Right renal pelvis (tissue), 4 donors: ENCODE data around the gene CFAP300. TPM values are rescaled to one million over a fixed set of nuclear protein-coding genes. Genes with fewer than 3 reads are reported as not detected.

Experiments used
- DNase-seq, 4 donors: peaks; one replicate each; pipeline ENCODE4 v3.0.0-alpha.2; 2013; ENCODE audit warnings: low read depth in 4 of 4, low spot score in 3 of 4, missing footprints in 1 of 4
- polyA plus RNA-seq, 4 donors: library from polyadenylated mRNA; unstranded; fragments of 120-200 nt; gene quantifications; one replicate each; pipeline ENCODE4 v1.2.1, GENCODE V29; 2013; ENCODE audit not compliant: insufficient read length in 4 of 4

Gene CFAP300
- polyA plus RNA-seq, 4 donors: 5.4 to 7.0 (median 6.2) TPM

DNA sequence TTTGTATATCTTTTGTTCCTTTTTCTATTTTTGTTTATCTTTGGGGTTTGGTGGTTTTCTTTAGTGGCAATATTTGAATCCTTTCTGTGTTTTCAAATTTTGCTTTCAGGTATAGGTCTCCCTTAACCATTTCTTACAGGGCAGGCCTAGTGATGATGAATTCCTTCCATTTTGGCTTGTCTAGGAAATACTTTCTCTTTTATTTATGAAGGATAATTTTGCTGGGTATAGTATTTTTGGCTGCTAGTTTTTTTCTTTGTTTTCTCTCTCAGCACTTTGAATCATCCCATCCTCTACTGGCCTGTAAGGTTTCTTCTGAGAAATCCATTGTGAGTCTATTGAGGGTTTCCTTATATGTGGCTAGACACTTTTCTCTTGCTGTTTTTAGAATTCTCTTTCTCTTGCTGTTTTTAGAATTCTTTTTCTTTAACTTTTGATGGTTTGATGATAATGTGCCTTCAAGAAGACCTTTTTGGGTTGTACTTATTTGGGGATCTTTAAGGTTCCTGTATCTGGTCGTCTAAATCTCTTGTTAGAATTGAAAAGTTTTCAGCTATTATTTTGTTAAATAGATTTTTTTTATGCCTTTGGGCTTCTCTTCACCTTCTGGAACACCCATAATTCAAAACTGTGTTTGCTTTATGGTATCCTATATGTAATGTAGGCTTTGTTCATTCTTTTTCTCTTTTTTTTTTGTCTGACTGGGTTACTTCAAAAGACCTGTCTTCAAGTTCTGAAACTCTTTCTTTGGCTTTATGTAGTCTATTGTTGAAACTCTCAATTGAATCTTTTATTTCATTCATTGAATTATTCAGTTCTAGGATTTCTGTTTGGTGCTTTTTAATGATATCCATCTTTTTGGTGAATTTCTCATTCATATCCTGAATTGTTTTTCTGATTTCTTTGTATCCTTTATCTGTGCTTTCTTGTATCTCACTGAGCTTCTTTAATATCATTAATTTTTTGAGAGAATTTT, 24.5 kb downstream of the CFAP300 start:
- DNase-seq: no peak

DNA sequence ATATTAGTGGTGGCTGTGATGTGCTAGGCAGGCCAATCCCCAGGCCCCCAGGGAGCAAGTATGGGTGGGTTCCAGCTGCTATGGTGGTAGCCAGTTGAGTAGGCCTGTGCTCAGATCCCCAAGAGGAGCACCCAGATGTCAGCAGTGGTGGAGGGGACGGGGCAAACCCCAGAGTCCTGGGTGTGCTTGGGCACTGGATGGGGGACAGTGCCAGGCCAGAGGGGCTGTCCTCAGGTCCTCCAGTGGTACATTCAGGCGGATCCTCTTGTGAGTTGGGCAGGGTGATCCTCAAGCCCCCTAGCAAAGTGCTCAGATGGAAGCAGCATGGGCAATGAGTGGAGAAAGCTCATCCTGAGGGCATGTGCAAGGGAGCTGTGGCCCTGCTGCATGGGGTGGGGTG, 26.0 kb downstream of the CFAP300 start:
- DNase-seq: no peak

DNA sequence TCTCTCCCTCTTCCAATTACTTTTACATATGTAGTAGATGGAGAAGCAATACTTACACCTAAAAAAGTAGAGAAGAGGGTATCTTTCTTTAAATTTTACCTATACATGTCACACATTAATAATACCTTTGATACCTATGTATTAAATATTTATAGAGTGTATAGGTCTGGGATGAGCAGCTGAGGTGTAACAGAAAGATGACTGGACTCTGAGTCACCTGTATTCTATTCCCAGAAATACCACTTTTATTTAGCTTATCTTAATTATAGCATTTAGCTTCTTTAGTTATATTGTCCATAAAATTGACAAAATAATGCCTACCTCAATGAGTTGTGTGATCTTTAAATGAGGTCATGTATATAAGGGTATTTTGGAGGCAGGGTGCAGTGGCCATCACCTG, 32.4 kb downstream of the CFAP300 start:
- DNase-seq: no peak

DNA sequence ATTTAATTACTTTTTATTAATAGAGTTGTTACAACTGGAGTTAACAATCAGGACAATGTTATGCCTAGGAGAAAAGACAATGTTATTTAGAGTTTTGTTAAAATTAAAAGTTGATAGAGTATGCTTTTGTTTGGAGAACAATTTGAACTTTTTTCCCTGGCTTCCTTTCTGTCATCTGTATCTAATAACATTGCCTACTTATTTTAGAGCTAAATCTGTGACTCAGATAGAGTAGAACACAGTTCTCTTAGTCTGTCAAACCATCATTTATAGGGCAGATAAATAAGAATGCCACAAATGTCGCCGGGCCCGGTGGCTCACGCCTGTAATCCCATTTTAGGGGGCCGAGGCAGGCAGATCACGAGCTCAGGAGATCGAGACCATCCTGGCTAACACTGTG, 34.1 kb downstream of the CFAP300 start:
- no peak for DNase-seq

DNA sequence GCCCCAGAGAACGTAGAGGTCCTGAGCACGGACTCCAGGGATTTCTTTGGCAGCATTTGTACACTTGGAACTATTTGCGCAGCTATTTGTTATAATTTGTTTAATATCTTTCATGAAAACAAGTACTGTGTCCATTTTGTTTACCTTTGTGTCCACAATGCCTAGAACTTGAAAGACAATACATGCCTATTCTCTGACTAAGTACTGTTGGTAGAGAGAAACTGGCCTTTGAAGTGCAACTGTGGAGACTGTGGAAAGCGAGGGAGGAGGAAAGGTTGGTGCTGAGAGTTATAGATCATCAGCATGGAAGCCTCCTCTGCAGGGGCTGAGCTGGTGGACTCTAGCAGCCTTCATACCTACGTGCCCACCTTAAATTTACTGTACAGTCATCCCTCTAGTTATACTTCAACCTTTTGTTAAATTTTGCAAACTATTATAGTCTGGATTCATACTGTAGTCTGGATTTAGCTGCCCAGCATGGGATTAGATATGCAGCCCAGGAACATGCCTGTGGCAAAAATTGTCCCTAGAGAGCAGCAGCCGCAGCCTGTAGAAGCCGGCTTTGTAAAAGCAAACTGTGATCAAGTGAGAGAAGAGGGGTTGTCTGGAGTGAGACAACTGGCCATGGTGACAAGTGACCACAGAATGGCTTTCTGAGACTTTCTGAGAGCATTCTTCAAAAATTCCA, 38.8 kb downstream of the CFAP300 start:
- DNase-seq: no peak

DNA sequence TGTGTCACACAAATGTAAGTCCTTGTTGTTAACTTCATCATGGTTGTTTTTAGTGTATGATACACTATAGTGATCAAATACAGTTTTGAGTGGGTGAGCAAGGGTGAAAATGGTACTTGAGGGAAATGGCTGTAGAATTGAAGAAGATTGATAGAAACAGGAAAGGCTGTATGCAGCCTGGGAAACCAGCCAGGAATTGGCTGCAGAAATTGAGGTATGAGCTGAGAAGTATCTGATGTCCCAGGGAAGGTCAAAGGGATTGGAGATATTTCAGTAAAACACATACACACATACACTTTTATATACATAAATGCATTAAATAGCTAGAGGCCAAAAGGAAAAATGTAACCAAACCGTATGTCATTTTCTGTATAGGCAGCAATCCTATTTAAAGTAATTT, 49.9 kb downstream of the CFAP300 start:
- no peak for DNase-seq

DNA sequence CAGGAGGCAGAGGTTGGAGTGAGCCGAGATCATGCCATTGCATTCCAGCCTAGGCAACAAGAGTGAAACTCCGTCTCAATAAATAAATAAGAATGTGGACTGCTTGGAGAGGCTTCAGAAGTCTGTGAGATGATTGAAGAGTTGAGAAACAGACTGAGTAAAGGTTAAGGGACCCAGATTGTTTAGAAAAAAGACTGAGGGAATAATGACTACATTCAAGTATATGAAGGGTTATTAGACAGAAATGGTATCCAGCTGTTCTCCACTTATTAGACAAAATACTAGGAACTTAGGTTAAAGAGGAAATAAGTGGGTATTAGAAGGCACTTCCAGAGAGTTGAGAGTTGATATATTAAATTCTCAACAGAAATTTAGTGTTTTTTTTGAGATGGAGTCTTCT, 52.5 kb downstream of the CFAP300 start:
- no peak for DNase-seq

DNA sequence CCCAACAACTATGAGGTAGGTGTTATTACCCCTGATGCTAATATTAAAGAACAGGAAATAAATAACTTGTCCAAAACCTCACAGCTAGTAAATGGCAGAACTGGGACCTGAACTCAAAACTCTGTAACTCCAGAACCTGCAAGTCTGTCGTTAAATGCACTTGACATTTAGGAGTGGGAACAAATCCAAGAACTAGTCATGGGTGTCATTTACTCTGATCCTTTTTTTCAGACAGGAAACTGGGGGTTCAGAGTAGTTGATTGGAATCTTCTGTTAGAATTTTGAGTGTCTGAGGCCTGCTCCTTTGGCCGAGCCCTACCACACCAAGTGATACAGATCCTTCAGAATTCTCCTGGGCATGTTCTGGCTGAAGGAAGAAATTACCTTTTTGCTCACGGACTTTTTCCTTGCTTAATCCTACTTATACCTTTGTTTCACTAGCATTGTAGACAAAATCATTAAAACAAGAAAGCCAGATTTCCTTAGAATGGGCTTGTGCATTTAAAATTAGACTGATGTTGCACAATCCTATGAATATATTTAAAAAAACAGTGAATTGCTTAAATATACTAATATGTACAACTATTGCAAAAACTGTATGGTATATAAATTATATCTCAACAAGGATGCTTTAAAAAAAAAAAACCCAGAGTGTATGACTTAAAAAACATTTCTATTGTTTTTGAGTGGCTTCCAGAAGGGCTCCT, 61.6 kb downstream of the CFAP300 start:
- DNase-seq: no peak

DNA sequence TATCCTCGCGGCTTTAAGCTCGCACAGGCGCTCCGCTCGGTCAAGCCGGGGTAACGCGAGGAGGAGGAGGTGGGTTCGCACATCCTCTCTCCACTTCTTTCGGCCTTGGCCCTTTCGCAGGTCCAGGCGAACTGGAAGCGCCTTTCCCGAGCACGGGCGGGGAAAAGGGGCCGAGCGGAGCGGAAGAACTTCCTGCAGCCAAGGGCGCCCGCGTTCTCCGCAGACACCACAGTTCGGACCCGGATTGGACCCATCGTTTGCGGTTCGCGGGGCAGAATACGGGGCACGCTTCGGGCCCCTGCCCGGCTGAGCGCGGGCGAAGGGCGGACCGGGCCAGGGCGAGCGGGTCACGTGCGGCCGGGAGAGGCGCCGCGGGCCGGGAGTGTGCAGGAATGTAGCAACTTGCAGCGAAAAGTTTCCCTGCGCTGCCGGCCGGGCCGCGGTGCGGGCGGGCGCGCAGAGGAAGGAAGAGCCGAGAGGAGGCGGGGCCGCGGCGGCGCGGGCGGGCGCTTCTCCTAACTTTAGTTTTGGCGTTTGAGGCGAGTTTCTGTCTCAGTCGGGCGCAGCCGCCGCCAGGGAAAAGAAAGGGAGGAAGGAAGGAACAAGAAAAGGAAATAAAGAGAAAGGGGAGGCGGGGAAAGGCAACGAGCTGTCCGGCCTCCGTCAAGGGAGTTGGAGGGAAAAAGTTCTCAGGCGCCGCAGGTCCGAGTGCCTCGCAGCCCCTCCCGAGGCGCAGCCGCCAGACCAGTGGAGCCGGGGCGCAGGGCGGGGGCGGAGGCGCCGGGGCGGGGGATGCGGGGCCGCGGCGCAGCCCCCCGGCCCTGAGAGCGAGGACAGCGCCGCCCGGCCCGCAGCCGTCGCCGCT, 62.9 kb downstream of the CFAP300 start, which contains the start of gene YAP1:
YAP1 (plus strand) TSS at position 552 of the 865 bp plus-strand sequence. CDS start 402 bp downstream, outside the sequence.
- DNase-seq: peak; percentile 89 to 91 (median 90)

DNA sequence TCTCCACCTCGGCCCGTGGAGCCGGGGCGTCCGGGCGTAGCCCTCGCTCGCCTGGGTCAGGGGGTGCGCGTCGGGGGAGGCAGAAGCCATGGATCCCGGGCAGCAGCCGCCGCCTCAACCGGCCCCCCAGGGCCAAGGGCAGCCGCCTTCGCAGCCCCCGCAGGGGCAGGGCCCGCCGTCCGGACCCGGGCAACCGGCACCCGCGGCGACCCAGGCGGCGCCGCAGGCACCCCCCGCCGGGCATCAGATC, 63.4 kb downstream of the CFAP300 start:
- no peak for DNase-seq

DNA sequence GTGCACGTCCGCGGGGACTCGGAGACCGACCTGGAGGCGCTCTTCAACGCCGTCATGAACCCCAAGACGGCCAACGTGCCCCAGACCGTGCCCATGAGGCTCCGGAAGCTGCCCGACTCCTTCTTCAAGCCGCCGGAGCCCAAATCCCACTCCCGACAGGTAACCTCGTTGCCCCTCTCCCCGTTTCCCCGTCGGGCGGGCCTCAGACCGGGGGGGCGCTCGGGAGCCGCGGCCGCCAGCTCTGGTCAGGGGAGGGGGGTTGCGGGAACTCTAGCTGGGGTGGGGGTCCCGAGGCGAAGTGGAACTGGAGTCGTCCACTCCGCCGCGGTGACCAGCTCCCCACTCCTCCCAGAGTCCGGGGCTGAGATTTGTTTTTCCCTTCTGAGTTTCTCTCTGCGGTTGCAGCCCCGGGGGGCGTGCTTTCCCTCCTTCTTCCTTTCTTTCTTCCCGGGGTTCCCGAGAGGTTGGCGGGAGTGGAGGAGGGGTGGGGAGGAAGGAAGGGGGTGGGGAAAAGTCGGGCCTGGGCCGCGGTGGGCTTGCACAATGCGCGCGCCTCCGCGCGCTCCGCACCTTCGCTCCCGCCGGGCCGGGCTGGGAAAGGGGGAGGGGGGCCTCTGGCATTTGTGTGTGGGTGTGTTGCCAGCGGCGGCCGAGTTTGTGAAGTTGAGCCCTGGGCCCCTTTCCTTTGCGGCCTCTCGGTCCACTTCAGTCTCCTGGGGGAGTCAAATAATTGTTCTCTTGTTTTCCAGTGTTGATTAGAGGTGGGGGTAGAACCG, 64.0 kb downstream of the CFAP300 start:
- peak; percentile 78 to 90 (median 82) for DNase-seq

DNA sequence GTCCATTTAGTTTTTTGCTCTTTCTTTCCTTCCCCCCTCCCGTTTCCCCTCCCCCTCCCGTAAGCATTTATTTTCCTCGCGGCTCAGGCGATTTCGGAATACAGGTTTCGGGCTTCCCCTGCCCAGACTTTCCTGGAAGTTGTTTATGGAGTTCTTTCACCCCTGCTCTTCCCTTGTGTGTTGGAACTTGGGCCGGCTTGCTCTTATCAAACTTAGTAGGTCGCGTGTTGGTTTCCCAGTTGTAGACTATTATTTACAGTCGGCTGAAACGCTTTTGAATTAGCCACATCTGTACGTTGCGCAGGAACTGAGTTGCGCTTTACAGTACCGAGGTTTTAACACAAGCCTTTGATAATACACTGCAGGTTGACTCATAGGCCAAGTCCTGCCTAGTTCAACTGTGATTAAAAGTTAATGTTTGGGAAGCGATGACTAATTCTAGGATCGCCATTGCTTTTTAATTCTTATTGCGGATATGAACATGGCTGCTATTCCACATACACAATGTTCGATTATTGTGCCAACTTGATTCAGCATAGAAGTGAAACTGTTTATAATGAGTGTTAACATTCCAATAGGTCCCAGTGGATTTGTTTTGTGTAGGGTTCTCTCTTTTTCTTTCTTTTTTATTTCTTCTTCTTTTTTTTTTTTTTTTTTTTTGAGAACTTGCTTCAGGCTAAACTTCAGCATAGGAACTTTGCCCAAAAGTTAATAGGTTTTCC, 64.7 kb downstream of the CFAP300 start:
- DNase-seq: peak; percentile 61 to 71 (median 68)

DNA sequence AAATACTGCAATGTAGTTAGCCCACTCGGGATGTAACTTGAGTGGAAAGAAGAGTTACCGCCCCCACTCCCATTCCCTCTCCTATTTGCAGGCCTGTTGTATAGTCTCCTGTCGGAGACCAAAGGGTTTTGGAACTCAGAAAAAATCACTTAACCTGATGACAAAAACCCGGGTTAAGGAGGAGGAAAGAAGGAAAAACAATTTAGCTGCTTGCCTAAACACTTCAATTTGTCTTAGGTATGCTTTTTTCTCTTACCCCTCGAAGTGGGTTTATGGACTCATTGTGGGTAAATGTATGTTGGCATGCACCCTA, 65.2 kb downstream of the CFAP300 start:
- DNase-seq: peak in 1 of 4 donors; percentile 23

DNA sequence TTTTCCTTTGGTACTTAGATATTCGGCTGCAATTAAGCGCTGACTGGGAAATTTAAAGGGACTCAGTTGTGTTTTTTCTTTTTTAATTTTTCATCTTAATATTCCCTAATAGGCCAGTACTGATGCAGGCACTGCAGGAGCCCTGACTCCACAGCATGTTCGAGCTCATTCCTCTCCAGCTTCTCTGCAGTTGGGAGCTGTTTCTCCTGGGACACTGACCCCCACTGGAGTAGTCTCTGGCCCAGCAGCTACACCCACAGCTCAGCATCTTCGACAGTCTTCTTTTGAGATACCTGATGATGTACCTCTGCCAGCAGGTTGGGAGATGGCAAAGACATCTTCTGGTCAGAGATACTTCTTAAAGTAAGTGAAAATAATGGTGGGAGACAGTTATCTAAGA, 66.8 kb downstream of the CFAP300 start:
- DNase-seq: no peak

DNA sequence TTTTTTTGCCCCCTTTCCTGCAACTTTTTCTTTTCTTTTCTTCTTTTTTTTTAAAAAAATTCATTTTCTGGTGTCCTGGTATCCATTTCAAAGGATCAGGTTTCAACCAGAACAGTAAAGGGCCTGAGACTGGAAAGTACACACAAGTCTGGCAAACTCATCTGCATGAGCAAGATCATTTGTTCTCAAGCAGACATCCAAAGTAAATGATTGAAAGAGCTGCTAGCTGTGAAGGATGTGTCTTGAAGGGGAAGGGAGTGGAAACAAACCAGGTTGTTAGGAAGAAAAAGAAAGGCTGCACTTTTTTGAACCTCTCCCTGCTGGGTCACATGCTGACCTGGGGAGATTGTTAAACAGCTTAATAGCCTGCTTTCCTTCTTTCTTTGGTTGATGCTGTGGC, 68.3 kb downstream of the CFAP300 start:
- peak in 2 of 4 donors; percentile 53 to 74 for DNase-seq

DNA sequence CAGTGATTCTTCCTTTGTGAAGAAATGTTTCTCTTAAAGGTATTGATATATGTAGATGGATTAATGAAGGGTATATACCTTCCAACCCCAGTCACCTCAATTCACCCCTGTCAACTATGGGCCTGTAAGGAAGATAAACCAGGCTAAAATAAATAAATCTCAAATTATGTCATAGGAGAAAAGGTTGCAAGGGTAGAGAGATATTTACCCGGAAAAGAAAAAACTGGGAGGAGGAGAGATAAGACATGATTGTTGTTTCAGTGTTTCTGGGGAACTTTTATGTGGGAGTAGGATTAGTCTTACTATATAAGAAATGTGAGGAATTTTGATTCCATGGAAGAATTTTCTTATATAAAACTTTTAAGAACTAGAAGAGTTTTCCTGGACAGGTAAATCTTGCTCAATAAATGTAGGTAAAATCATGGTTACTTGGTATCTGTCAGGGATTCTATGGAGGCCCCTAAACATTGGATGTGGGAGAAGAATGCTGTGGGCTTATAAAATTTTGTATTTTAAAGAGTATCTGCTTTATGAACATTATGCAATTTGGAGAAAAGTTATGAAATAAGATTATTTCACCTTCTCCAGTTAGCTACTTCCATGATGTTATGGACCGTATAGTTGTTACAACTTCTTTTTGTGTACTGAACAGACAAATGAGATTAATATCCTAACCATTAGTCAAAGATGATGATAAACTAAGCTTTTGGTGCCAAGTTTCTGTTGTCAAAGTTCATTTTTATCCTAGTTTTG, 69.4 kb downstream of the CFAP300 start:
- DNase-seq: no peak

DNA sequence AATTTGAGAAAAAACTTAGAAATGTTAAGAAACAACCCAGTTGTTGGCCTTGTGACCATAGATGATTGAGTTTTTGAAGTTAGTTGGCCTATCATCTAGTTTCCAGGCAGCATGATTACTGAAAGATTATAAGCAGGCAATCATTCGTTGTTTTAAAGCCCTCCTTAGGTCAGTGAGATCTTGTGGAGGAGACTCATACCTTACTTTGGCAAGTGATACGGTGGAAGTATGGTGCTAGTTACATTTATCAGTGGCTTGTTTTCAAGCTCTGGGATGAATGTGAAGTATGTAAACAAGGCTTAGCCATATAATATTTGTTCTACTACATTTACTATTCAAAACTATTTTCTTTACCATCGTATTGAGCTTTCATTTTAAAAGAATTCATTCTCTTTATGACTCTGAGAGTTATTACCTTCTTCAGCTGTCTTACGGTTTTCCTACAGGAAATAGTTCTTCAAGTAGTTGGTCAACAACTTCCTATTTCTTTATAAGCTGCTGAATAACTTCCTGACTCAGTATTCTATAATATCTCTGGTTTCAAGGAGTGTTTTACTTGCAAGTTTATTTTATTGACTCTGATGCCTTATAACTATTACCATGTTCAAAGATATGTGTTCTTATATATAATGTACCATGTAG, 70.4 kb downstream of the CFAP300 start:
- no peak for DNase-seq

DNA sequence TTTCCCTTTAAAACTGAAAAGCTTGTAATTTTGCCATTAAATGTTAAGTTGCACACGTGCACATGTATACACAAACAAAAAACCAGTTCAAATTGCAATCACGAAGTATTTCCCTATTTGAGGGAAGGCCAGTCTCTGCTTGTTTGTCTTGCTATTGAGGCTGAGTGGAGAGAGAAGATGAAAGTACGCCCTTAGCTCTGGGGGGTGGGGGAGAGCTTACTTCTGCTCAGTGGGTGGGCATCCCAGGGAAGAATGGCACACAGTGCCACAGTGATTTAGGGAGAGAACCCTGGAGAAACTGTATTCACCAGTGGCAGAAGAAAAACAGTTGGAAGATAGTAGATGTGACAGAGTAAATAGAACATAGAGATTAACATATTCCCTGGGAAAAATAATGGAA, 71.7 kb downstream of the CFAP300 start:
- DNase-seq: no peak
